BJ (cell line): ENCODE measurements around the gene PIP5K1C. TPM values are rescaled to one million over a fixed set of nuclear protein-coding genes. Genes with fewer than 3 reads are reported as not detected.

Experiments
- CTCF ChIA-PET: fragments of 350-600 bp; formaldehyde crosslinking; extraction: SDS; loops from one replicate; lab custom pipeline; 2021; ENCODE audit warnings: antibody characterized with exemption, inconsistent platforms; lab: Yijun Ruan, JAX
- POLR2A ChIA-PET: fragments of 300-600 bp; sonication (Branson Sonifier 250); formaldehyde crosslinking; extraction: SDS; loops from one replicate; lab custom pipeline; 2021; ENCODE audit warnings: antibody characterized with exemption; lab: Charles Lee
- DNase-seq: peaks from one replicate; pipeline ENCODE4 v3.0.0-alpha.2; 2011; ENCODE audit warnings: low read depth
- H3K27me3 ChIP-seq: 2 replicates; pipeline ENCODE4 v1.6.0; 2011; ENCODE audit warnings: low read length; ENCODE audit not compliant: control insufficient read depth, insufficient read depth
- H3K36me3 ChIP-seq: 2 replicates; pipeline ENCODE4 v1.5.1; 2011; ENCODE audit warnings: low read length; ENCODE audit not compliant: control insufficient read depth, insufficient read depth
- H3K4me3 ChIP-seq: 2 replicates; pipeline ENCODE4 v1.5.1; 2011; ENCODE audit warnings: low read depth, mild to moderate bottlenecking, control low read depth, low read length
- polyA plus RNA-seq: library from polyadenylated mRNA; depleted of rRNA; stranded (reverse); fragments of >200 nt; gene quantifications from 2 replicates; pipeline ENCODE4 v1.2.3, GENCODE V29; 2011
- TF ChIP-seq, protein P1 (sequence below): IDR thresholded peaks from 2 replicates; pipeline ENCODE4 v1.5.1; 2011; ENCODE audit warnings: low read depth, mild to moderate bottlenecking, control low read depth, inconsistent platforms, low read length, moderate library complexity; ENCODE audit not compliant: insufficient read depth

PIP5K1C gene
- polyA plus RNA-seq, 1 experiment: 35.3 TPM

DNA sequence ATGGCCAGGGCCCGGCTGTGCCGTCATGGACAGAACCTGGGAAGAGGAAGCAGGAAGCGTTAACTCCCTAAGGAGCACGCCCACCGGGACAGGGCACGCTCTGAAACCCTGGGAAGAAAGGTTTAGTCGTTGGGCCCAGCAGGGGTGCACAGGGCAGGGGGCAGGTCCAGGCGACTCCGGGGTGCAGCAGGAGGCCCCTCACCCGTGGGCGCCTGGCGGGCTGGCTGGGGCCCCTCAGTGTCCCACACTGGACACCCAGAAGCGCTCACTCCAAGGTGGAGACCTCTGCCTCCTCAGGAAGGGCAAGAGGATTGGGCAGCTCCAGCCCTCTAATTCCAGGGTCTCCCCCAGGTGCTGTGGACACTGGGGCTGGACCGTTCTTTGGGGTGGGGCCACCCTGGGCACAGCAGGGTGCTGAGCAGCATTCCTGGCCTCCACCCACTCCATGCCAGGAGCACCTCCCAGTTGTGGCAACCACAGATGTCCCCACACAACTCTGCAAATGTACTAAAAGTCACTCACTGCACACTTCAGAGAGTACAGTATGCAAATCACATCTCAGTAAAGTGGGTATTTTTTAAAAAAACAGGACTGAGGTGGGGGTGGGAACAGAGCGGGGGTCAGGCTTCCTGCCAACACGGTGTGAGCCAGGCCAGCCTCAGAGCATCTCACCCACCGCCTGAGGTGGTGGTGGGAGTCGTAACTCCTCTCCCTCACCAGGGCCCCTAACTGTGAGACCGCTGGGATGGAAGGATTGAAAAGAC, 35.2 kb downstream of the PIP5K1C start:
- DNase-seq: no peak
- ChIA-PET POLR2A (no interaction called here), CTCF (interaction anchor here (1.1 to 5.9 kb wide), 6 partner anchors 9 to 52 kb away, joined by 3 to 99 read pairs (median 6); partner anchors contain the start of genes PIP5K1C and TJP3)
- TF ChIP-seq, protein P1, sequence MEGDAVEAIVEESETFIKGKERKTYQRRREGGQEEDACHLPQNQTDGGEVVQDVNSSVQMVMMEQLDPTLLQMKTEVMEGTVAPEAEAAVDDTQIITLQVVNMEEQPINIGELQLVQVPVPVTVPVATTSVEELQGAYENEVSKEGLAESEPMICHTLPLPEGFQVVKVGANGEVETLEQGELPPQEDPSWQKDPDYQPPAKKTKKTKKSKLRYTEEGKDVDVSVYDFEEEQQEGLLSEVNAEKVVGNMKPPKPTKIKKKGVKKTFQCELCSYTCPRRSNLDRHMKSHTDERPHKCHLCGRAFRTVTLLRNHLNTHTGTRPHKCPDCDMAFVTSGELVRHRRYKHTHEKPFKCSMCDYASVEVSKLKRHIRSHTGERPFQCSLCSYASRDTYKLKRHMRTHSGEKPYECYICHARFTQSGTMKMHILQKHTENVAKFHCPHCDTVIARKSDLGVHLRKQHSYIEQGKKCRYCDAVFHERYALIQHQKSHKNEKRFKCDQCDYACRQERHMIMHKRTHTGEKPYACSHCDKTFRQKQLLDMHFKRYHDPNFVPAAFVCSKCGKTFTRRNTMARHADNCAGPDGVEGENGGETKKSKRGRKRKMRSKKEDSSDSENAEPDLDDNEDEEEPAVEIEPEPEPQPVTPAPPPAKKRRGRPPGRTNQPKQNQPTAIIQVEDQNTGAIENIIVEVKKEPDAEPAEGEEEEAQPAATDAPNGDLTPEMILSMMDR: no peak
- no peaks in the 10 kb centered on the region for H3K27me3 ChIP-seq
- H3K4me3 ChIP-seq: no peak overlapping the region
- peaks cover 34% of the 10 kb centered on the region for H3K36me3 ChIP-seq

DNA sequence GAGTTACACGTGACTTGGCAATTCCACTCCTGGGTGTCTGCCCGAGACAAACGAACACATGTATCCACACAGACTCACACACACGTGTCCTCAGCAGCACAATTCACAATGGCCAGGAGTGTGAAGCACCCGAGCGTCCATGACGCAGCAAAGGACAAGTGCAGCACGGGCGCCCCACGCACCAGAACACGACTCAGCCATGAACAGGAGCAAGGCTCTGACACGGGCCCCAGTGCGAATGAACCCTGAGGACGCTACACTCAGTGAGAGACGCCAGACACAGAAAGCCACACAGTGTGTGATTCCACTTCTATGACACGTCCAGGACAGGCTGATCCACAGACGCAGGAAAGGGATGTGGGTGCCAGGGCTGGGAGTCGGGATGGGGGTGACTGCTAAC, 36.4 kb downstream of the PIP5K1C start:
- DNase-seq: no peak
- Histone ChIP-seq H3K27me3 (no peaks in the 10 kb centered on the region), H3K36me3 (peaks cover 38% of the 10 kb centered on the region), H3K4me3 (no peak overlapping the region)
- ChIA-PET POLR2A (no interaction called here), CTCF (interaction anchor here (1.6 to 5.9 kb wide), 2 partner anchors 37 to 54 kb away, joined by 4 to 99 read pairs; partner anchors contain the start of gene PIP5K1C)
- TF ChIP-seq, protein P1: no peak

DNA sequence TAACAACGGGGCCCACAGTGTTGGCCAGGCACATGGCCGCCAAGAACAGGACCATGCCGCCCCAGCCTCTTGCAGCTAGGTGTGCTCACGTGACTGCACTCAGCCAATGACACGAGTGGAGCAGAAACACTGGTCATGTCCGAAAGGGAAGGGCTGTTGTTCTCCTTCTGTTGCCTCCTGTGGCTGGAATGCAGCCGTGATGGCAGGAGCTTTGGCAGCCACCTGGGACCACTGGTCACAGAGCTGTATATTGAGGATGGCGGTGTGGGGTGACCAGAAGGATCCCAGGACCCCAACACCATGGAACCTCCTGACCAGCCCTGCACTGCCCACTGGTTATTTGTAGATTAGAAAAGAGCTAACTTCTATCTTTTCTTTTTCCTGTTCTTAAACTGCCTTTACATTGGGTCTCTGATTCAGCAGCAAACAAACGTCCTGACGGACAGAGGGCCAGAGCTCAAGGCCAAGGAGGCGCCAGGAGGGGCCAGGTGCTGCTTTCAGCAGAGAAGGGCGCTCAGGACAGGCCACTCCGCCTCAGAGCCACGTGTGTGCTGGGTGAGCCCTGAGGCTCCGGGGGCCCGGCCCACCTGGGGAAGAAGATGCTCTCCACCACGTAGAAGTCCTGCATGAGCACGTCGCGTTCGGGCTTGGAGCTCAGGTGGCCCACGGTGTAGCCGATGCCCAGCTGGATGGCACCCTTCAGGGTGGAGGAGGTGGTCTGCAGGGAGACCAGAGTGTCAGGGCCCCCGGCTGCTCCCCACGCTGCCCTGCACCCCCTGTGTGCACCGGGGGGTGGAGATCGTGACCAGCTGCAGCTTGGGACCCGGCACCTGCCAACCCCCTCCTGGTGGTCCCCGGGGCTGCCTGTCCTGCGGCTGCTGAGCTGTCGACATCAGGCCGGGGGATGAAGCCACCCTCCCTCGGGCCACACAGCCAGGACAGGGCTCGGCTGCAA, 38.7 kb downstream of the PIP5K1C start:
- ChIA-PET CTCF (interaction anchor here (1.0 to 2.5 kb wide), 7 partner anchors 38 to 58 kb away, joined by 3 to 11 read pairs (median 5); partner anchors contain the start of gene PIP5K1C), POLR2A (no interaction called here)
- Histone ChIP-seq H3K36me3 (peaks cover 42% of the 10 kb centered on the region), H3K4me3 (no peak overlapping the region), H3K27me3 (no peaks in the 10 kb centered on the region)
- no peak for DNase-seq
- TF ChIP-seq, protein P1: no peak

DNA sequence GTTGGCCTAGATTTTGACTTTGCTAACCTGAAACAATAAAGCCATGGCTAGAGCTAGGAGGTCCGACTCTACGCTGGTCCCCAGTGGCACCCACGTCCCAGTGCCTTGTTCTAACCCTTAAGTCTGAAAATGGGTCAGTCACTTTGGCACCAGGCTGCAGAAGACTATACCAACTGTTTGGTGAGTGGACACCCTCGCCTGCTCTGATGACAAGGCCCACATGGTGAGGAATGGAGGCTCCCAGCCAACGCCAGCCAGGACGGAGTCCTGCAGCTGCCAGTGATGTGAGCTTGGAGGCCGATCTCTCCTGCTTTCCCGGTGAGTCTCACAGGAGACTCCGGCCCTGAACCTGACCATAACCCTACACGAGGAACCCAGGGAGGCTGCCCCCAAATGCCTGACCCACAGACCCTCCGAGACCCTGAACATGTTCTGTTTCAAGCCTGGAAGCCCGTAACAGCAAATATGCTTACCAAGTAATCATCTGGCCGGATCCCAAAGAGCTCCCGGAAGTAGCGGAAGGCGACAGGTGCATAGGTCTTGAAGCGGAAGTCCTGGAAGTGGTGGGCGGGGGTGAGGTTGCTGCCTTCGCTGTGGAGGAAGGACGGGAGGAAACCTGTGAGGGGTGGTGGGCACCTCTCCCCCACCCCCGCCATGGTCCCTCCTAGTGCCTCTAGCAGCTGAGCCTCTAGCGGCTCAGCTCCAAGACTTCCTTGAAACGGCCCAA, 39.6 kb downstream of the PIP5K1C start:
- Histone ChIP-seq H3K27me3 (no peaks in the 10 kb centered on the region), H3K36me3 (peaks cover 42% of the 10 kb centered on the region), H3K4me3 (no peak overlapping the region)
- ChIA-PET CTCF (interaction anchor here (0.9 to 2.5 kb wide), 5 partner anchors 30 to 46 kb away, joined by 3 to 11 read pairs (median 5); partner anchors contain the start of gene PIP5K1C), POLR2A (no interaction called here)
- DNase-seq: no peak
- TF ChIP-seq, protein P1: no peak
